Measurements from ENCODE around the gene PTGER4. TPM values are rescaled to one million over a fixed set of nuclear protein-coding genes. Genes with fewer than 3 reads are reported as not detected.
"Not testable (repeated sequence)": the region's sequence is repeated elsewhere in the genome, so short reads cannot be mapped to it uniquely, and the experiment has no call there.

The PTGER4 gene
- total RNA-seq, 4 donors from 2014 or later, result 18.7 to 44.7 (median 28.8) TPM

DNA sequence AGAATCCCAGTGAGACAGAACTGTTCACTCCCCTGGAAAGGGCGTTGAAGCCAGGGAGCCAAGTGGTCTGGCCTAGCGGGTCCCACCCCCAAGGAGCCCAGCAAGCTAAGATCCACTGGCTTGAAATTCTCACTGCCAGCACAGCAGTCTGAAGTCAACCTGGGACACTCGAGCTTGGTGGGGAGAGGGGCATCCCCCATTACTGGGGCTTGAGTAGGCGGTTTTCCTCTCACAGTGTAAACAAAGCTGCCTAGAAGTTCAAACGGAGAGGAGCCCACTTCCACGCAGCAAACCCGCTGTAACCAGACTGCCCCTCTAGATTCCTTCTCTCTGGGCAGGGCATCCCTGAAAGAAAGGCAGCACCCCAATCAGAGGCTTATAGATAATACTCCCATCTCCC lies 45.1 kb upstream of the PTGER4 start:
- 90% methylated on average over 2 of the region's 7 CpGs for WGBS
- no peak overlapping the region for H3K4me3 ChIP-seq
- no peaks in the 10 kb centered on the region for H3K27me3 ChIP-seq
- no peaks in the 10 kb centered on the region for H3K4me1 ChIP-seq
- no peaks in the 10 kb centered on the region for H3K36me3 ChIP-seq
- H3K9me3 ChIP-seq, result peaks cover 9% of the 10 kb centered on the region
- no peak for DNase-seq (ENCODE audit: low spot score in 2 of 2)
- TF ChIP-seq, protein P1, sequence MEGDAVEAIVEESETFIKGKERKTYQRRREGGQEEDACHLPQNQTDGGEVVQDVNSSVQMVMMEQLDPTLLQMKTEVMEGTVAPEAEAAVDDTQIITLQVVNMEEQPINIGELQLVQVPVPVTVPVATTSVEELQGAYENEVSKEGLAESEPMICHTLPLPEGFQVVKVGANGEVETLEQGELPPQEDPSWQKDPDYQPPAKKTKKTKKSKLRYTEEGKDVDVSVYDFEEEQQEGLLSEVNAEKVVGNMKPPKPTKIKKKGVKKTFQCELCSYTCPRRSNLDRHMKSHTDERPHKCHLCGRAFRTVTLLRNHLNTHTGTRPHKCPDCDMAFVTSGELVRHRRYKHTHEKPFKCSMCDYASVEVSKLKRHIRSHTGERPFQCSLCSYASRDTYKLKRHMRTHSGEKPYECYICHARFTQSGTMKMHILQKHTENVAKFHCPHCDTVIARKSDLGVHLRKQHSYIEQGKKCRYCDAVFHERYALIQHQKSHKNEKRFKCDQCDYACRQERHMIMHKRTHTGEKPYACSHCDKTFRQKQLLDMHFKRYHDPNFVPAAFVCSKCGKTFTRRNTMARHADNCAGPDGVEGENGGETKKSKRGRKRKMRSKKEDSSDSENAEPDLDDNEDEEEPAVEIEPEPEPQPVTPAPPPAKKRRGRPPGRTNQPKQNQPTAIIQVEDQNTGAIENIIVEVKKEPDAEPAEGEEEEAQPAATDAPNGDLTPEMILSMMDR (IDR thresholded peaks at IDR 0.05), result no peak
- TF ChIP-seq POLR2AphosphoS5 (IDR thresholded peaks at IDR 0.05) (no peak), POLR2A (IDR thresholded peaks at IDR 0.05) (no peak), EP300 (IDR thresholded peaks at IDR 0.05) (no peak)
- no peak overlapping the region for H3K27ac ChIP-seq

DNA sequence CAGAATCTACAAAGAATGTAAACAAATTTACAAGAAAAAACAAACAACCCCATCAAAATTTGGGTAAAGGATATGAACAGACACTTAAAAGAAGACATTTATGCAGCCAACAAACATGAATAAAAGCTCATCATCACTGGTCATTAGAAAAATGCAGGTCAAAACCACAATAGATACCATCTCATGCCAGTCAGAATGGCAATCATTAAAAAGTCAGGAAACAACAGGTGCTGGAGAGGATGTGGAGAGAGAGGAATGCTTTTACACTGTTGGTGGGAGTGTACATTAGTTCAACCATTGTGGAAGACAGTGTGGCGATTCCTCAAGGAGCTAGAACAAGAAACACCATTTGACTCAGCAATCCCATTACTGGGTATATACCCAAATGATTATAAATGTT lies 40.2 kb upstream of the PTGER4 start:
- not testable (repeated sequence) for H3K4me3 ChIP-seq; DNase-seq (ENCODE audit: low spot score in 2 of 2); H3K27me3 ChIP-seq; H3K36me3 ChIP-seq; H3K9me3 ChIP-seq; H3K27ac ChIP-seq; H3K4me1 ChIP-seq
- WGBS, result 100% methylated on average over 1 of the region's 1 CpG

DNA sequence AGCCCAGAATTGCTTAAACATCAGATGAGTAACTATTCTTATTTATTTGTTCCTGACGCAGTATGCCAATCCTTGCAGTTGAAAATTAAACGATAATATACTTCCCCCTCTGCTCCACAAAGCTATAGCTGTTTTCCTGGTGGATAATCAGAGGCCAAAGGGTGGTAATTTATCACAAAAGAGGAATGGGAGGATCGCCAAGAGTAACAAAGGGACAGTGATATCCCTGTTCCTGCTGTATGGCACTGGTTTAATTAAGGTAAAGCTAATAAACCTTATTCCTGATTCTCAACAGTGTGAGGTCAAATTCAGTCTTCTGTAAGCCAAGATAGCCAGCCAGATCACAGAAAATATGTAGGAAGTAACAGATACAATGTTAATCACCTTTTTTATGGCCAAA lies 33.4 kb upstream of the PTGER4 start:
- H3K4me3 ChIP-seq, result no peak overlapping the region
- no peaks in the 10 kb centered on the region for H3K27me3 ChIP-seq
- TF ChIP-seq POLR2A (IDR thresholded peaks at IDR 0.05), result no peak
- no peak for TF ChIP-seq POLR2AphosphoS5 (IDR thresholded peaks at IDR 0.05)
- H3K36me3 ChIP-seq, result no peaks in the 10 kb centered on the region
- DNase-seq (ENCODE audit: low spot score in 2 of 2), result no peak
- 79% methylated on average over 3 of the region's 3 CpGs for WGBS
- H3K27ac ChIP-seq, result no peak overlapping the region
- no peaks in the 10 kb centered on the region for H3K9me3 ChIP-seq
- no peaks in the 10 kb centered on the region for H3K4me1 ChIP-seq

DNA sequence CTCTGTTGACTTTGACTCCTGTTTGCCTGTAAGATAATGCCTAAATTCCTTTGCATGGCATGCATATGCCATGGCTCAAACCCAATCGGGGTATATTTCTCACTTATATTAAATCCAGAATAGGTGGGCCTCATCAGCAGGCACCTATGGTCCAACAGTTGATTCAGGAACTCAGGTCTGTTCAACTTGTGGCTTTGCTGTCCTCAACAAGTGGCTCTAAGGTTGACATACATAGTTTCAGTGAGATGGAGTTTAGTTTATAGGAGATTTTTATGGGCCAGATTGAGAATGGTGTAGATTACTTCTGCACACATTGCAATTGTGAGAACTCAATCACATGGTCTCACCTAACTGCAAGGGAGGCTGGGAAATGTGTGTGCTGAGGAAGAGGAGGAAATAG lies 31.6 kb upstream of the PTGER4 start:
- H3K36me3 ChIP-seq, result no peaks in the 10 kb centered on the region
- 96% methylated on average over 1 of the region's 1 CpG for WGBS
- H3K27ac ChIP-seq, result no peak overlapping the region
- H3K4me3 ChIP-seq, result no peak overlapping the region
- H3K27me3 ChIP-seq, result no peaks in the 10 kb centered on the region
- H3K4me1 ChIP-seq, result peaks cover 5% of the 10 kb centered on the region
- H3K9me3 ChIP-seq, result no peaks in the 10 kb centered on the region
- DNase-seq (ENCODE audit: low spot score in 2 of 2), result no peak
- TF ChIP-seq POLR2A (IDR thresholded peaks at IDR 0.05) (no peak), POLR2AphosphoS5 (IDR thresholded peaks at IDR 0.05) (no peak), EP300 (IDR thresholded peaks at IDR 0.05) (no peak)
- TF ChIP-seq, protein P1 (IDR thresholded peaks at IDR 0.05), result no peak

DNA sequence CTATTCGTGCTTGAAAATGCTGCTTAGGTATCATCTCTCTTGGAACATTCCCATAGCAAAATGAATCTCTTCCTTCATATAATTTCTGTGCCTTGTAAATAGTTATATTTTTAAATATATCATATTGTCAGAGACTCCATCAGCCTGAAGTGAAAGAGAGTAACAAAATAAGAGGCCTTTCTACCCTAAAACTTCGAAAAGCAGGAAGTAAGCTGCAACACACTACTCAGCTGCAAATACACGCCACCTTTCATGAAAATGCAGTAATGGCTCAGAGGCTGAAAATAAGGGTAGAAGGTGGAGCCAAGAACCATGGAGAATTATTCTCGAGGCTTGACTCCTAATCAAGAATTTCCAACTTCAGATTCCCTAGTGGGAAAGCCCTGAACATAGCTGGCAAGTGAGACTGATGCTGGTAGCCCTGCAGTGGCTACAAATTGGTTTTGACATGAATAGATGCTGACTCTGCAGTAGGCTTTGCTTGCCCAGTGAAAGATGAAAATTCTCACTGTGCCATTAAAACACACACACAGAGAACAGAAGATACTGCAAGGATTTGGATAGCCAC lies 30.2 kb upstream of the PTGER4 start:
- TF ChIP-seq, protein P1 (IDR thresholded peaks at IDR 0.05), result no peak
- no peak for TF ChIP-seq POLR2A (IDR thresholded peaks at IDR 0.05)
- no peak for TF ChIP-seq POLR2AphosphoS5 (IDR thresholded peaks at IDR 0.05)
- TF ChIP-seq EP300 (IDR thresholded peaks at IDR 0.05), result no peak
- no peak overlapping the region for H3K4me3 ChIP-seq
- H3K27me3 ChIP-seq, result no peaks in the 10 kb centered on the region
- no peaks in the 10 kb centered on the region for H3K9me3 ChIP-seq
- H3K36me3 ChIP-seq, result no peaks in the 10 kb centered on the region
- no peak overlapping the region for H3K27ac ChIP-seq
- DNase-seq (ENCODE audit: low spot score in 2 of 2), result no peak
- peaks cover 8% of the 10 kb centered on the region for H3K4me1 ChIP-seq
- WGBS, result 75% methylated on average over 4 of the region's 4 CpGs

DNA sequence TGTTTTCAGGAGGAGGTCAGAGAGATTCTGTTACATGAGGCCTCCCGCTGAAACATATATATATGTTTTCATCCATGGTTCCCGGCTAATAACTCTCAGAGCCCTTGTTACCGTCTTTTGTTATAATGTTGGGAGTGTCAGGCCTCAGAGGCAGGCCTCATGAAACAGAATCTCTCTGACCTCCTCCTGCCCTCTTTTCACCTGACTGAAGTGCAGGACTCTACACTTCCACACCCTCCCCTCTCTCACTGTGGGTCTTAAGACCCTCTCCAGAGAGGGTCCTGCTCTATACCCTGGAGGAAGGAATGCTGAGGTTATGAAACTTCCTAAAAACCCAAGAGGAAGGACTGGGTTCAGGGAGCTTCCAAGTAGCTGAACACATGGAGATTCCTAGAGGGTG lies 28.5 kb upstream of the PTGER4 start:
- H3K9me3 ChIP-seq, result no peaks in the 10 kb centered on the region
- TF ChIP-seq EP300 (IDR thresholded peaks at IDR 0.05), result no peak
- no peak for TF ChIP-seq POLR2A (IDR thresholded peaks at IDR 0.05)
- TF ChIP-seq POLR2AphosphoS5 (IDR thresholded peaks at IDR 0.05), result no peak
- TF ChIP-seq, protein P1 (IDR thresholded peaks at IDR 0.05), result no peak
- no peak overlapping the region for H3K4me3 ChIP-seq
- no peak overlapping the region for H3K27ac ChIP-seq
- peaks cover 9% of the 10 kb centered on the region for H3K4me1 ChIP-seq
- no peak for DNase-seq (ENCODE audit: low spot score in 2 of 2)
- H3K27me3 ChIP-seq, result no peaks in the 10 kb centered on the region
- no peaks in the 10 kb centered on the region for H3K36me3 ChIP-seq
- WGBS, result 96% methylated on average over 3 of the region's 3 CpGs
